ENCODE data around the gene CEP131.
A peak's percentile ranks its signal among the peaks of the same experiment; 100 is the strongest.

Gene CEP131

GRCh38 chr17:81258292-81258691 lies 35.5 kb upstream of the CEP131 start:
- no peak overlapping the region for H3K4me3 ChIP-seq (ENCODE audit: low read length)
- no peak for DNase-seq (ENCODE audit: low read depth)

GRCh38 chr17:81257533-81257932 lies 34.8 kb upstream of the CEP131 start:
- no peak for TF ChIP-seq CTCF (IDR thresholded peaks at IDR 0.05; ENCODE audit: insufficient read depth, low read depth, low read length, missing control alignments)
- DNase-seq (ENCODE audit: low read depth): no peak
- no peak overlapping the region for H3K4me3 ChIP-seq (ENCODE audit: low read length)

More at GRCh38 chr17:81258292-81258691, 35.5 kb upstream of the CEP131 start:
- TF ChIP-seq CTCF (IDR thresholded peaks at IDR 0.05; ENCODE audit: insufficient read depth, low read depth, low read length, missing control alignments): no peak

- TF ChIP-seq CTCF (IDR thresholded peaks at IDR 0.05; ENCODE audit: insufficient read depth, low read depth, low read length, missing control alignments): no peak
- no peak for DNase-seq (ENCODE audit: low read depth)
- no peak overlapping the region for H3K4me3 ChIP-seq (ENCODE audit: low read length)
Observed at GRCh38 chr17:81256616-81257015, 33.9 kb upstream of the CEP131 start.

- peak; percentile 60 for TF ChIP-seq CTCF (IDR thresholded peaks at IDR 0.05; ENCODE audit: insufficient read depth, low read depth, low read length, missing control alignments)
- no peak overlapping the region for H3K4me3 ChIP-seq (ENCODE audit: low read length)
- peak; percentile 81 for DNase-seq (ENCODE audit: low read depth)
Observed at GRCh38 chr17:81254955-81255717, 32.4 kb upstream of the CEP131 start.

GRCh38 chr17:81253358-81254131 lies 30.8 kb upstream of the CEP131 start:
- DNase-seq (ENCODE audit: low read depth): peak; percentile 40
- H3K4me3 ChIP-seq (ENCODE audit: low read length): no peak overlapping the region
- TF ChIP-seq CTCF (IDR thresholded peaks at IDR 0.05; ENCODE audit: insufficient read depth, low read depth, low read length, missing control alignments): peak; percentile 74

- no peak overlapping the region for H3K4me3 ChIP-seq (ENCODE audit: low read length)
- TF ChIP-seq CTCF (IDR thresholded peaks at IDR 0.05; ENCODE audit: insufficient read depth, low read depth, low read length, missing control alignments): no peak
- no peak for DNase-seq (ENCODE audit: low read depth)
Observed at GRCh38 chr17:81252987-81253329, 30.2 kb upstream of the CEP131 start.

Data from epithelial cell of esophagus (primary cell).